ENCODE results near the gene PLA2R1.

PLA2R1 gene

DNA sequence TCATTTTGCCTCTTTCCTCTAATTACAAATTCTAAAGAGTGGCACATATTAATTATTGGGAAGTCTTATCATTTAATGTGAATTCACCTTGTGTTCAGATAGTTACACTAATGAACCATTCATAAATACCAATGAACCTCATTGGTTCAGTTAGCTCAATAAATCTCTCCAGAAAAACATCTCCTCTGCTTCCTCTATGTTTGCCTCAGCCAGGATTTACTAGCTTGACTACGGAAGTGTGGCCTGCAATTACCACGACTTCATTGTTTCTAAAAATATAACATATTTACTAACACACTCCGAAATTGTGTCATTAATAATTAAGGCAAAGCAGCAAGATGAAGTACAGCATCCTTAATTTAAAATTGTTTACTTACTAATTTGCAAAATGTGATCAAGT lies 103.3 kb downstream of the PLA2R1 start:
- peaks cover 41% of the 10 kb centered on the region for H3K27me3 Mint-ChIP-seq
- H3K36me3 Mint-ChIP-seq (ENCODE audit: insufficient read depth) = no peaks in the 10 kb centered on the region
- no peaks in the 10 kb centered on the region for H3K9me3 Mint-ChIP-seq
- ATAC-seq (replicated peaks; ENCODE audit: extremely low read depth, poor library complexity, severe bottlenecking) (no peak), DNase-seq (ENCODE audit: low spot score in 2 of 2) (no peak)
- no peak overlapping the region for H3K4me3 Mint-ChIP-seq
- no peaks in the 10 kb centered on the region for H3K4me1 Mint-ChIP-seq
- no peak overlapping the region for H3K27ac Mint-ChIP-seq (ENCODE audit: low read depth)

DNA sequence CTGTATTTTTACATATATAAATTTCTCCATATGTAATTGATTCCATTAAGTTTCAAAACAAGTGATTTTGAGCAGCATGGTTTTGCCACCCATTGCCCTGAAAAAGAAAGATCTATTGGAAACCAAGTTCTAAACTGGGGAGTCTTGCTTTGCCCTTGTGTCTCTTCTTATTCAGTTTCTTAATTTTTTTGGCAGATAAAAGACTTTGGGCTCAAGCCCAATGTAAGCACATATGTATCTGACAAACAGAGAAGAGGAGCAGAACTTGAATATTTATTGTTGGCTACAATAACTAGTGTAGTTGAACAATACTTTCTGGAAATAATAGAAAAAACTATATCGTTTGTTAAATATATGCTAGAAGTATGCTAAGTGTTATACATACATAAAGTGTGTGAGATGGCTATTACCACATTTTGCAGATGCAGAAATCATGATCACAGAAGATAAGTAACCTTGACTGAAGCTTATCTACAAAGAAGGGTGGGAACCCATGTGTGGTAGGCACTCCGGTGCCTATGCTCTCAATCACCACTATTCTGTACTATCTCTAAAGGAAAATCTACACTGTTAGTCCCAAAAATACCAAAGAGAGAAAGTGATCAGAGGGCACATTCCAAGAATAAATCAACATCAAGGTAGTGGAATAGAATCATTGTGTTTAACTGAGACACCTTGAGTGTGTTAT lies 109.1 kb downstream of the PLA2R1 start:
- Mint-ChIP-seq H3K36me3 (ENCODE audit: insufficient read depth) (no peaks in the 10 kb centered on the region), H3K9me3 (no peaks in the 10 kb centered on the region), H3K27ac (ENCODE audit: low read depth) (no peak overlapping the region), H3K4me1 (no peaks in the 10 kb centered on the region), H3K27me3 (peaks cover 67% of the 10 kb centered on the region), H3K4me3 (no peak overlapping the region)
- no peak for DNase-seq (ENCODE audit: low spot score in 2 of 2)
- no peak for ATAC-seq (replicated peaks; ENCODE audit: extremely low read depth, poor library complexity, severe bottlenecking)

DNA sequence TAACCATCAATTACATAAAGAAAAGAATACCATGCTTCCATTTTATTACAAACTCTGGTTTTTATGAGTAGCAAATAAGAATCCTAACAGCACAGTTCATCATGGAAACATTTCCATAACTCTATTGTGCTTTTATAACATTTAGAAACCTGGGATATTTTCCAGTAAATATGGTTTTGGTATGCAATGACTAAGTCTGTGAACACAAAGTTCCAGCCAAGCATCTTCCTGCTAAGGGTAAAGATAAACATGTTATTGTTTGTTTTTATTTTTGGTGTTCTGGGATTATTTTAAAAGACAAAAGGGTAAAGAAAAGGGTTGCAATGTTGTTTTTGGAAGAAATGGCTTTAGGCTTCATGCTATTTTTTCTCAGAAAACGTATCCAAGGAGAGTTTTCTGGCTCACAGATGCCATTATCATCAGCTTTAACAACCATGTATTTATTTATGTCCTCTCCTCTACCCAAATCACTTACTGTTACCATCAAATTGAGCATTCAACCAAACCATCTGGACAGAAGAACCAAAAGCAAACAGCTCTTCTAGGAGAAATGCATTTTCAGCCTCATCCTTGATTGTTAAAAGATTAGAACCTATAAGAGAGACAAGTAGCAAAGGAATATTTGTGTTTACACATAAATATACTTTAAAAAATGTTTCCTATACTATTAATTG lies 116.0 kb downstream of the PLA2R1 start:
- Mint-ChIP-seq H3K27ac (ENCODE audit: low read depth) (no peak overlapping the region), H3K36me3 (ENCODE audit: insufficient read depth) (no peaks in the 10 kb centered on the region), H3K27me3 (peaks cover 17% of the 10 kb centered on the region), H3K4me3 (no peak overlapping the region), H3K9me3 (no peaks in the 10 kb centered on the region), H3K4me1 (no peaks in the 10 kb centered on the region)
- ATAC-seq (replicated peaks; ENCODE audit: extremely low read depth, poor library complexity, severe bottlenecking) = no peak
- no peak for DNase-seq (ENCODE audit: low spot score in 2 of 2)

DNA sequence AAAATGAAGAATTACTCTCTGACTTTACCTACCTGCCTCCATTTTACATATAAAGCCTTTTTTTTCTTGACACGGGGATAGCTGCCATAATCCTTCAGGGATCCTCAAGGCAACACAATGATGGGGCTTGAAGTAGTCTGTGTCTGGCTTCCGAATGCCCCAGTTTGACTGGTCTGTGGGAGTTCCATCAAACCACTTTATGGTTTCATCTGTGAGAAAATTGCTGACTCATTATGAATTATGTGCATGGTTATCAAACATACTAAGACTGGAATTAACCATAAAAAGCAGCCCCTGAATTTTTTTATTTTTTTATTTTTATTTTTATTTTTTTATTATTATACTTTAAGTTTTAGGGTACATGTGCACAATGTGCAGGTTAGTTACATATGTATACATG lies 117.5 kb downstream of the PLA2R1 start:
- Mint-ChIP-seq H3K4me1 (no peaks in the 10 kb centered on the region), H3K27ac (ENCODE audit: low read depth) (no peak overlapping the region), H3K27me3 (peaks cover 12% of the 10 kb centered on the region), H3K36me3 (ENCODE audit: insufficient read depth) (no peaks in the 10 kb centered on the region), H3K4me3 (no peak overlapping the region), H3K9me3 (no peaks in the 10 kb centered on the region)
- ATAC-seq (replicated peaks; ENCODE audit: extremely low read depth, poor library complexity, severe bottlenecking) = no peak
- no peak for DNase-seq (ENCODE audit: low spot score in 2 of 2)

GRCh38 chr2:159942146-159942545 lies 120.3 kb downstream of the PLA2R1 start:
- no peak for ATAC-seq (replicated peaks; ENCODE audit: extremely low read depth, poor library complexity, severe bottlenecking)
- no peak overlapping the region for H3K4me3 Mint-ChIP-seq
- no peaks in the 10 kb centered on the region for H3K4me1 Mint-ChIP-seq
- H3K36me3 Mint-ChIP-seq (ENCODE audit: insufficient read depth) = no peaks in the 10 kb centered on the region
- no peaks in the 10 kb centered on the region for H3K27me3 Mint-ChIP-seq
- H3K27ac Mint-ChIP-seq (ENCODE audit: low read depth) = no peak overlapping the region
- no peak for DNase-seq (ENCODE audit: low spot score in 2 of 2)
- H3K9me3 Mint-ChIP-seq = no peaks in the 10 kb centered on the region

DNA sequence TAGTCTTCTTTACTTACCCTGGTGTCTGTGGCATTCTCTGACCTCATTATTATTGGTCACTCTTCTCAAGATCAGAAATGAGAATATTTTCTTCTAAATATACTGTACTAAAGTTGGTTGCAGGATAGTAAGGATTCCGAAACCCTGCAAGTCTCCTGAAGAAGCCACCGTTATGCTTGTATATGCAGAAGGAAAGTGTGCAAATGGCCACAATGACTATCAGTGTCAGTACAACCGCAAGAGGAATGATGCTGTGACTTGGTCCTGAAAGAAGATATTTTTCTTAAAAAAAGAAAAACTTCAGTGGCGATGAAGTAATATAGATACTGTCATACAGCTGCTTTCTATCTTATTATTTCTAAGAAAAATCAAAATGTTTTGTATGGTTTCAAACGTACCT lies 120.7 kb downstream of the PLA2R1 start:
- no peak for ATAC-seq (replicated peaks; ENCODE audit: extremely low read depth, poor library complexity, severe bottlenecking)
- no peaks in the 10 kb centered on the region for H3K27me3 Mint-ChIP-seq
- H3K9me3 Mint-ChIP-seq = no peaks in the 10 kb centered on the region
- H3K4me1 Mint-ChIP-seq = no peaks in the 10 kb centered on the region
- H3K36me3 Mint-ChIP-seq (ENCODE audit: insufficient read depth) = no peaks in the 10 kb centered on the region
- H3K4me3 Mint-ChIP-seq = no peak overlapping the region
- no peak overlapping the region for H3K27ac Mint-ChIP-seq (ENCODE audit: low read depth)
- no peak for DNase-seq (ENCODE audit: low spot score in 2 of 2)

DNA sequence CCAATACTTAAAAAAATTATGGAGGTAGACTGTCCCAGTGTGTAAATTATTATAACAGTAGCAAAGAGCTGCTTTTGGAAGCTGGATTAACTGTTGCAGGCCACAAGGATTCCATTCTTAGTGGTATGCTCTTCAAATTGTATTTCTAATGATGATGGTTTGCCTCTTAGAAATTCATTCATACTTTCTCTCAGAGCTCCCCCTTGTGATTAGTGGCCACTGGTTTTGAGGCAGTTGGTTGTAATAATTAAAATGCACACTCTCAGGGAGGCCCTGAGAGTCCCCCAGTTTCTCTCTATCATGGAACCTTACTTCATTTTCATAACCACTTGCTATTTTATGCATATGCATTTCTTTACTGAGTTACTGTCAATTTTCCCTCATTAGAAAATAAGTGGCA lies 122.5 kb downstream of the PLA2R1 start:
- Mint-ChIP-seq H3K4me3 (no peak overlapping the region), H3K9me3 (no peaks in the 10 kb centered on the region), H3K27me3 (no peaks in the 10 kb centered on the region), H3K4me1 (no peaks in the 10 kb centered on the region), H3K27ac (ENCODE audit: low read depth) (no peak overlapping the region), H3K36me3 (ENCODE audit: insufficient read depth) (no peaks in the 10 kb centered on the region)
- DNase-seq (ENCODE audit: low spot score in 2 of 2) (no peak), ATAC-seq (replicated peaks; ENCODE audit: extremely low read depth, poor library complexity, severe bottlenecking) (no peak)

DNA sequence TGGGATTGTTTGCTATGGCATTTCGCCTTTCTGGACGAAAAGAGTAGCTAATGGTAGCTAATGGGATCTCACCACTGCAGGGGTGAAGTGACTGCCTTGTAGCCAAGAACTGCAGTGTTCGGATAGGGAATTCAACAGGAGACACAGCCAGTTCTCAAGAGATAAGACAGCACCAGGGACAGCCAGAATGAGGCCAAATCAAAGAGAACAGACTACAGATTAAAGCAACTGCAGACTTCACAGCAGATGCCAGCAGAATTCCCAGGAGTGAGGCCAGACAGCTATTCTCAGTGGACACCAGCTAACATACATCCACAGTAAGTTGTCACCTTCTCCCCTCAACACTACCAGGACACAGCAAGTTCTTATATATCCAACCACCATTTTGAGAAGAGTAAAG lies 124.0 kb downstream of the PLA2R1 start:
- H3K4me1 Mint-ChIP-seq = no peaks in the 10 kb centered on the region
- no peaks in the 10 kb centered on the region for H3K9me3 Mint-ChIP-seq
- no peaks in the 10 kb centered on the region for H3K36me3 Mint-ChIP-seq (ENCODE audit: insufficient read depth)
- H3K27me3 Mint-ChIP-seq = no peaks in the 10 kb centered on the region
- DNase-seq (ENCODE audit: low spot score in 2 of 2) (no peak), ATAC-seq (replicated peaks; ENCODE audit: extremely low read depth, poor library complexity, severe bottlenecking) (no peak)
- H3K27ac Mint-ChIP-seq (ENCODE audit: low read depth) = no peak overlapping the region
- no peak overlapping the region for H3K4me3 Mint-ChIP-seq

GRCh38 chr2:159936471-159936870 lies 125.9 kb downstream of the PLA2R1 start:
- H3K27ac Mint-ChIP-seq (ENCODE audit: low read depth) = no peak overlapping the region
- no peaks in the 10 kb centered on the region for H3K36me3 Mint-ChIP-seq (ENCODE audit: insufficient read depth)
- H3K27me3 Mint-ChIP-seq = no peaks in the 10 kb centered on the region
- H3K4me1 Mint-ChIP-seq = no peaks in the 10 kb centered on the region
- ATAC-seq (replicated peaks; ENCODE audit: extremely low read depth, poor library complexity, severe bottlenecking) (no peak), DNase-seq (ENCODE audit: low spot score in 2 of 2) (no peak)
- no peaks in the 10 kb centered on the region for H3K9me3 Mint-ChIP-seq
- no peak overlapping the region for H3K4me3 Mint-ChIP-seq

DNA sequence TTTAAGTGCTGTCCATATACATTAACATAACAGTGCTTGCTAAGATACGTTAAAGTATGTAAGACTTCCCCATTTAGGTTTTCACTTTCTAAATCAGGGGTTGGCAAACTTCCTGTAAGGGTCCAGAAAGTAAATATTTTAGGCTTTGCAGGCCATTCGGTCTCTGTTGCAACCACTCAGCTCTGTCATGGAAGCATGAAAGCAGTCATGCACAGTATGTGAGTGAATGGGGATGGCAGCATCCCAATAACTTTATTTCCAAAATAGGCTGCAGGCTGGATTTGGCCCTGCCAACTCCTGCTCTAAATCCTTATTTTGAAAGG lies 128.7 kb downstream of the PLA2R1 start:
- H3K9me3 Mint-ChIP-seq = no peaks in the 10 kb centered on the region
- H3K27ac Mint-ChIP-seq (ENCODE audit: low read depth) = no peak overlapping the region
- DNase-seq (ENCODE audit: low spot score in 2 of 2) (no peak), ATAC-seq (replicated peaks; ENCODE audit: extremely low read depth, poor library complexity, severe bottlenecking) (no peak)
- H3K36me3 Mint-ChIP-seq (ENCODE audit: insufficient read depth) = no peaks in the 10 kb centered on the region
- H3K27me3 Mint-ChIP-seq = peaks cover 1% of the 10 kb centered on the region
- no peak overlapping the region for H3K4me3 Mint-ChIP-seq
- H3K4me1 Mint-ChIP-seq = no peaks in the 10 kb centered on the region

DNA sequence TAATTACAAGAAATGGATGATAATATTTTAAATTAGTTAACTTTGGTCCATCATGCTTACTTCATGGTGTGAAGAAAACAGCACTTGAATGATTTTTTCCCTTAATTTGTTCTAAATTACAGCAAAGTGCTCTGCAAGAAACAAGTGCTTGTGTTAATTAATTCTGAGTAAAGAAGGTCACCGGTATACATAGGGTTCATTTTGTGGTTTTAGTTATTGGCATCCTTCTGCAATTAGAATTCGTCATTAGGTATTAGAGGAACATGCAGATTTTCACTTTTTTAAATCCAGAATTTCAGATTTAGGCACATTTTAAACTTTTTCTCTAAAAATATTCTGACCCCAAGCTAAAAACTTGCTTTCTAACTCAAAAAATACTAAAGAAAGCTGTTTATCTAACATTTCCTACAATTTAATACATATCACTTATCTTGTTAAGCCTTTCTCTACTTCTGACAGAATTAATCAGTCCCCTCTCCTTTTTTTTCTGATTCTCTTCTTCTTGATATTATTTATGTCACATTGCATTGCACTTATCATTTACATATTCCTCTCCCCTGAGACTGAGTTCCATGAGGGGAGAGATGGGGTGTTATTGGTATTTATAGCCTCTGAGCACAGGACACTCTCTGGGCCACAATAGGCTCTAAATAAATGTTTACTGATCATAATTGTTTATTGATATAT lies 129.2 kb downstream of the PLA2R1 start:
- ATAC-seq (replicated peaks; ENCODE audit: extremely low read depth, poor library complexity, severe bottlenecking) = no peak
- H3K27ac Mint-ChIP-seq (ENCODE audit: low read depth) = no peak overlapping the region
- H3K4me3 Mint-ChIP-seq = no peak overlapping the region
- no peaks in the 10 kb centered on the region for H3K9me3 Mint-ChIP-seq
- H3K27me3 Mint-ChIP-seq = peaks cover 7% of the 10 kb centered on the region
- no peak for DNase-seq (ENCODE audit: low spot score in 2 of 2)
- H3K4me1 Mint-ChIP-seq = no peaks in the 10 kb centered on the region
- H3K36me3 Mint-ChIP-seq (ENCODE audit: insufficient read depth) = no peaks in the 10 kb centered on the region

DNA sequence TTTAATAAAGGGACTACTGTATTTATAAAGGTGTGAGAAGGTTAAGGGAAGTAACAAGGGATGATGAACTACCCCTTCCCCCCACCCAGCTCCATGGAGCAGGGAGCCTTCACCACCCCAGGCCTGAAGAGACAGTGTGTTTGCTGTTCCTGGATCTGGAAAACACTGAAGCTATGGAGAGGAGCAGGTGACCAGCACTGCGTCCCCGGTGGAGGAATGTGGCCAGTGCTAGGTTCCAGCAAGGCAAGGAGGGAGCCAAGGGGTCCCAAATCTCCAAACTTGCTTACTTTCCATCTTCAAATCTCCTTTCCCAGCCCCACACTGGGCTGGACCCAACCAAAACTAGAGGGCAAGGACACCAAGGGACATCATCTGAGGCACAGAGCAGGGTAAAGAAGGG lies 135.7 kb downstream of the PLA2R1 start:
- Mint-ChIP-seq H3K36me3 (ENCODE audit: insufficient read depth) (no peaks in the 10 kb centered on the region), H3K4me1 (peaks cover 11% of the 10 kb centered on the region), H3K27me3 (peaks cover 41% of the 10 kb centered on the region), H3K9me3 (no peaks in the 10 kb centered on the region), H3K4me3 (no peak overlapping the region), H3K27ac (ENCODE audit: low read depth) (no peak overlapping the region)
- ATAC-seq (replicated peaks; ENCODE audit: extremely low read depth, poor library complexity, severe bottlenecking) (no peak), DNase-seq (ENCODE audit: low spot score in 2 of 2) (no peak)

DNA sequence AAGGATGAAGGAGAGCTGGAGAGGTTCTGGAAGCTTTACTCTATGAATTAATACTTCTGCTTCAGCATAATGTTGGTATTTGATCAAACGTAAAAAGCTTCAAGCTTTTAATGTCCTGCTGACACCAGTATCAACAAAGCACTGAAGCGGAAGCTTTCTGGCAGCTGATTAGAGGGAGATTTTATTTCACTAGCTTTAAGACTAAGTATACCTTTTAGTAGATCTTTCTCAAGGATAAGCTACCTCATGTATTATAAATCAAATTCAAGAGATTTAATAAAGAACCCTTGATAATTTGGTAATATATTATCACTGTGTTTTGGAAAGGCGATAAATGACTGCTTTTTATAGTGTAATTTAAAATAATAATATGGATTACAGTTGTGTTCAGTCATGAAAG lies 136.4 kb downstream of the PLA2R1 start:
- ATAC-seq (replicated peaks; ENCODE audit: extremely low read depth, poor library complexity, severe bottlenecking) (no peak), DNase-seq (ENCODE audit: low spot score in 2 of 2) (no peak)
- Mint-ChIP-seq H3K4me3 (no peak overlapping the region), H3K27ac (ENCODE audit: low read depth) (no peak overlapping the region), H3K4me1 (peaks cover 11% of the 10 kb centered on the region), H3K36me3 (ENCODE audit: insufficient read depth) (no peaks in the 10 kb centered on the region), H3K9me3 (no peaks in the 10 kb centered on the region), H3K27me3 (peaks cover 48% of the 10 kb centered on the region)

Measured in central memory CD8-positive, alpha-beta T cell (primary cell).